OCI-LY3 (cell line): ENCODE results near the gene FAM229B.
"Not testable (repeated sequence)": the region's sequence is repeated elsewhere in the genome, so short reads cannot be mapped to it uniquely, and the experiment has no call there.

ENCODE experiments used
- CTCF ChIP-seq: fragments of 200-600, 300-600 bp; sonication (generic); IDR thresholded peaks from 2 replicates; pipeline ENCODE4 v1.5.1; 2014; ENCODE audit warnings: antibody characterized with exemption, low read length, low read depth
- EZH2phosphoT487 ChIP-seq: fragments of 200-600 bp; shearing (Covaris generic); IDR thresholded peaks from 2 replicates; pipeline ENCODE4 v1.6.1; 2018; ENCODE audit warnings: antibody characterized with exemption, mixed run types, low read depth

GRCh38 chr6:112047523-112047922 is 39.9 kb upstream of the FAM229B start:
- not testable (repeated sequence) for TF ChIP-seq CTCF, EZH2phosphoT487
